Activated CD4-positive, alpha-beta T cell treated with anti-CD3 and anti-CD28 coated beads for 1 hour (primary cell): ENCODE results near the gene PECR.
"Not testable (repeated sequence)": the region's sequence is repeated elsewhere in the genome, so short reads cannot be mapped to it uniquely, and the experiment has no call there.

Experiments
- DNase-seq: peaks from one replicate; pipeline ENCODE4 v3.0.0-alpha.2; 2020

The PECR gene

DNA sequence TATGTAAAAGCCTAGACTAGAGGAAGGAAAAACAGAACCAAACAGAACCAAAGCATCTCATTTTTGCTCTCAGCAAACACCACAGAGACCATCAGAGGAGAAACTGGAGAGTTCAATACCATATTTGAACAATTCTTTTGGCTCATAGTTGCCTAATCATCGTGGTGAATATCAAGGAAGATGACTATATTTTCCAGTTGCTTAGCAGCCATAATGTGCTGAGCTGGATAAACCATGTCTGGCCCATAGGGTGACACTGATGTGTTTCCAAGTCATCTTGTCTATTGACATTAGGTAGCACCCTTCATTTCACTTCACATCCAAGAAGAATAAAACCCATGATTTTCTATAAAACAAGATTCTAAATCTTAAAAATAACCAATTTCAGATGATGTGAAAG is 21.6 kb upstream of the PECR start:
- DNase-seq = no peak

DNA sequence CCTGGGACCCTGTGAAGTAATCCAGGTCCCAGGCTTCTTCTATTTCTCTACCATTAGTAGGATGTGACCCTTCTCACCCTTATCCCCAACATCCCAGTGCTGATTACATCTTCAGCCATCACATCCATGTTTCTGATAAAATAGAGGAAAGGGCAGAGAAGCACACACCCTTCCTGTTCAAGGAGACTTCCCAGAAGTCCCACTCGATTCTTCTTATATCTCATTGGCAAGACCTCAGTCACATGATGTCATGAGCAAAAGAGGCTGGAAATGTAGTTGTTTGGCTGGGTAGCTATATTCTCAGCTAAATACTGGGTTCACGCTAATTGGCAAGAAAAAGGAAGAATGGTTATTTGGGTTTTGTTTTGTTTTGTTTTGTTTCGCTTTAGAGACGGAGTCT is 19.5 kb upstream of the PECR start:
- DNase-seq = no peak

DNA sequence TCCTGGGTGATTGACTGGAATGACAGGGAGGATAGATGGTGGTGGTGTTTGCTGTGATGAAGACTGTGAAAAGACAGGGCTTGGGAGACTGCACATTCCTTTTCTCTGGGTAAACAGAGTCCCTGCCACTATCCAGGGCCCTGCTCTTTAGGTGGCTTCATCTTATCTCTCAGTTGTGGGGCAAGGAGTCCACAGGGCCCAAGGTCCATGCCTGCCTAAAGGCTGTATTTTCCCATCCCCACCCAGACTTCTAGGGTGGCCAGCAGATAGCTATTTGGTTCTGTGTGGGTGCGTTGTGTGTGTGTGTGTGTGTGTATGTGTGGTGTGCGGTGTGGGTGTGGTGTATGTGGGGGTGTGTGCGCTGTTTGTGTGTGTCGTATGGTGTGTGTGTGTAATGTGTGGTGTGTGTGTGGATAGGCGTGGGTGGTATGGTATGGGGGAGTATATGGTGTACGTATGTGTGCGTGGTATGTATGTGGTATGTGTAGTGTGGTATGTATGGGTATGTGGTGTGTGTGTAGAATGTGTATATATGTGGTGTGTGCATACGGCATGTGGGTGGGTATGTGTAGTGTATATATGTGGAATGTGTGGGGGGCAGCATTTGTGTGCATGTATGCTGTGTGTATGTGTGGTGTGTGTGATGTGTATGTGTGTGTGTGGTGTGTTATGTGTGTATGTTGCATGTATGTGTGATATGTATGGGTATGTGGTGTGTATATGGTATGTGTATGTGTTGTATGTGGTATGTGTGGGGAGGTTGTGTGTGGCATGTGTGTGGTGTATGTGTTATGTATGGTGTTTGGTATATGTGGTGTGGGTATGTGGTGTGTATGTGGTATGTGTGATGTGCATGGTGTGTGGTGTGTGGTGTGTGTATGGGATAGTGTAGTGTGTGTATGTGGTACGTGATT is 17.1 kb upstream of the PECR start:
- no peak for DNase-seq

DNA sequence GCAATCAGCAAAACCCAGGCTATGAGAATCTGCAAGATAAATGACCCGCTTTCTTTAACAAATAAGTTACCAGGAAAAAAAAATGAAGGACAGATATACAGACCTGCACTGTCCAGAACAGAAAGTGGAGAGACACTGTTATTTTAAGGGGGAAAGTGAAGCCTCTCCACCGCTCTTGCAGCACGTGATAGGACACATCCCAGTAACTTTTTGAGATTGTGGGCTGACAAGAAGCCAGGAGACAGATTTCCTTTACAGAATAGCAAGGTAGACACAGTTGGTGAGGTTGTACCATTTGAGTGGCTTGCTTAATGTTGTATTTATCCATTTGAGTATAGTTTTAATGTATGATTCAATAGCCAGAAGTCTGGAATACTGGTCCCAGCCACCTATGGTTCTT is 13.1 kb upstream of the PECR start:
- no peak for DNase-seq

DNA sequence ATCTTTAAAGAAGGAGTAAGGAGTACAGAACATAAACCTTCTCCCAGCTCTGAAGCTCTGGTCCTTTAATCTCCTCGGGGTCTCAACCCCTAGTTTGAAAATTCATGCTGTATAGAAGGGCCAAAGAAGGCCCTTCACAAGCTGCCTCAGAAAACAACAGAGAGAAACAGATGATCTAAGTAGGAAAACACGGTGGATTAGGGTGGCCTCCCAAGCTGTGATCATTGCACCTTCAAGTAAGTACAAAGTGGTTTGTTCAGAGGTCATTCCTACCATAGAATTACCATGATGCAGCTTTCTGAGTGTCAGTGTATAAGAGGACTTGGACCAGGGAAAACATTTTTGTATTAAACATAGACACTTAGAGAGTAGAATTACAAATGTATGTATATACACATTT is 11.0 kb upstream of the PECR start:
- no peak for DNase-seq

DNA sequence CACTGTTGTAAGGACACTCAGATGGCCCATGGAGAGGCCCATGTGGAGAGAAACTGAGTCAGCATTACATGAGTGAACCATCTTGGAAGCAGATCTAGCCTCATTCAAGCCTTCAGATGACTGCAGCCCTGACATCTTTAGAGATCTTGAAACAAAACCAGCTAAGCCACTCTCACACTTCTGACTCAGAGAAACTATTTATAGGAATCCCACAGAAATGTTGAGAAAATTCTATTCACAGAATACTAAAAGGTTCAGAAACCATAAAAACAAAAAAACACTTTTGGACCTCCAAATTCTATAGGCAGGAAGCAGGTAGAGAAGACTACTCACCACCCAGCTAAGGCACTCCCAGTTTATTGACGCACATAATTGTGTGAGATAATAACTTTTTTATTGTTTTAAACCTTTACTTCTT is 8.8 kb upstream of the PECR start:
- DNase-seq = no peak

DNA sequence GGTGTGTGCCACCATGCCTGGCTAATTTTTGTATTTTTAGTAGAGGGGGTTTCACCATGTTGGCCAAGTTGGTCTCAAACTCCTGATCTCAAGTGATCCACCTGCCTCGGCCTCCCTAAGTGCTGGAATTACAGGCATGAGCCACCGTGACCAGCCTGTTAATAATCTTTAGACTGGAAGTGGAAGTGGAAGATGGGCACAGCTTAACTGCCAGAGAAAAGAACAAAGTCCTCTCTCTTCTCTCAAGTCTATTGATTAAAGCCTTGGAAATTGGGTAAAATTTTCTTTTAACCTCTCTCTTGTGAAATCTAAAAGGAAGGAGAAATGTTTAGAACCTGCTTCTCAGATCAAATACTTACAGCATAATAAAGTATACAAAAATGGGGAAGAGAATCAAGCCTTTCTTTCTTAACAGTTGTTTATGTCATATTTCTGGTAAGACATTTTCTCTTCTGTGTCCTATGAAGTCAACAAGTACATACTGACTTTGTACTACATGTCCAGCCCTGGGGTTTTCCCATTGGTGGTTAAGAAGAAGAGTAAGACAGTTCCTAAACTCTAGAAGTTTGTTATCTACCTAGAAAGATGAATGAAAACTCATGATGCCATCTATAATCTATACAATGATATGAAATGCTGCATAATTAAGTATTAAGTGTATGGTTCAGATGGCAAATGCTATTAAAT is 4.7 kb upstream of the PECR start:
- no peak for DNase-seq

DNA sequence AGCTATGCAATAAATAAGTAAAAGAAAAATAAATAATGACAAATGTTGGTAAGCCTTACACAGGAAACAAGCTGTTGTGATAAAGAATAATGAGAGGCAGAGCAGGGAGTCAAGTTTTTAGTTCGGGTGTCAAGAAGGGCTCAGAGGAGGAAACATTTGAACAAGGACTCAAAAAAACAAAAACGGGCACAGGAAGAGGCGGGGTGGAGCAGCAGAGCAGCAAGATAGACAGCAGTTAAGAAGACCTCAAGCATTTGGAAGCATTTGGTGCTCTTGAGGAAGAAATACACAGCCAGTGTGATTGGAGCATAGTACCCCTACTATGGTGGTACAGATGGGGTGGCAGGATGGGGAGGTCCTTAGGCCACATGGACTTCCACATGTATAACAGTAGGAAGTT is 2.9 kb upstream of the PECR start:
- no peak for DNase-seq

DNA sequence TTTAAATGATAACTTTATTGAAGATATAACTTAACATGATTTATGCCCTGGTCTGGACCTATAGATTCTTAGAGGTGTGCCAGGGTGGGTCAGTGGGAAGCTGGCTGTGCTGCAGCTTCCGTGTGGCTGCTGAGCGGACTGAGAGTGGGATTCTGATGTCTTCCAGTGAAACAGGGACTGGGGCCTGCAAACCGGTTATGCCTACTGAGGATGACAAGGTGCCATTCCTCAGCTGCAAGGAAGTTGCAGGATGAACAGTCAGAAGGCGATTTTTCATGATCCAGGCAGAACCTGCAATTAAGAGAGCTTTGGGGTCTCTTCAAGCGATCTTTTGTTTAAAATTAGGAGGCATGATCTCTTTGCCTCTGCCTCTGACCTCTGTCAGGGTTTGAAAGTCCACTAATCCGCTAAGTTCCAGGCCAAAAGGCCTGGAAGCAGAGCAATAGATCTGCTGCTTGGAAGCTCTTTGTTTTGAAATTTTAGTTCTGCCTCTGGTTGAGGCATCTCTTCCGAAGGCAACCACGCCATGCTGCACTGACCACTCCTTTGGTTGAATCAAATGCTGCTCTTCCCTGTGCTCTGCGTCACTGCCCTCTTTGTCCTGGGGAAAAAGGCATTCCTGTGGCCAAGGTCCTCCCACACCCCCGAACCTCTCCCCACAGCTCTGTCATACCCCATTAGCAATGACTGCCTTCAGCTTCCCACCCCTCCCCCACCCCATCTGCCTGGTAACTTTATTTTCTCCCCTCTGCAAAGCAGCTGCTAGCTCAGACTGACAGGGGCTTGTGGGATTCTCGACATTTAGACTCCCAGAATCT is 2.1 kb upstream of the PECR start:
- no peak for DNase-seq

DNA sequence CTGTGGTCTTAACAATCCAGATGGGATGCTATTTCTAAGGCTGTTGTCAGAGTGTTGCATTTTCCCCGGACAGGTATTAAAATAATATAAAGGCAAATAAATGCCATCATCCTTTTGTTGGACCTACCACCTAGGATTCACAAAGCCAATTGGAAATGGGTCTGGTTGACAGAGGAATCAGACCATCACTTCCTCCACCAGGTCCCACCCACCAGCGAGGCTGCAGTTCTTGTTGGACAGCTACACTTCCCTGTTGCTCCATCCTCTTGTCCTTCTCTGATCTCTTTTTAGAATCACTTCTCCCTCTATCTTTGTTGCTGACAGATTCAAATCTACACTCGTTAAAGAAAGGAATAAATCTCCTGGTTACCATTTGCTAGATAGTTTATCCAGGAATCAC is 1.2 kb upstream of the PECR start:
- no peak for DNase-seq

DNA sequence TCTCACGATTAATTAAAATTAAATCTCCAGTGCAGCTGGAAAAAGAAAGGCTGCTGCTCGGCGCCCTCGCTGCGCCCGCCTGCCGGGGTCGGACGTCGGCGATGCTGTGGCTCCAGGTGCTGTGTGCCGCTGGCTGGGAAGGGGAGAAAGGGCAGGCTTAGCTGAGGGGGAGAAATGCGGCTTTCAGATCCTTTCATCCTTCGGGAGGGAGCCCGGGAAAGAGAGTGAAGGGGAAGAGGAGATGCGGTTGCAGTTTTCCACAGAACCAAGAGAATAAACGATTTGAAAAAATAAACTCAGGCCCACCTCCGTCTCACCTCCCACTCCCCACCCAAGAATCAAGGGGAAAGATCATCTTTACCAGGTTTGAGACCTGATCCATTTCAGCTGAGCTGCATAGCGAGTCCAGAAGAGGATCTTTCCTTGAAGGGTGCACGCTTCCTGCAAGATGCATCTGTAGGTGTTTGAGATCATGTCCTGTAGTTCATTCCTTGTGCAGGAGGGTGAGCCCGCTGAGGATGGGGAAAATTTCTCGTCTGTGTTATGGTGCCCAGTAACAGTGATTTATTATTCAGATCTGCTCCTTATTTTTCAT is 605 bp upstream of the PECR start:
- DNase-seq = no peak

DNA sequence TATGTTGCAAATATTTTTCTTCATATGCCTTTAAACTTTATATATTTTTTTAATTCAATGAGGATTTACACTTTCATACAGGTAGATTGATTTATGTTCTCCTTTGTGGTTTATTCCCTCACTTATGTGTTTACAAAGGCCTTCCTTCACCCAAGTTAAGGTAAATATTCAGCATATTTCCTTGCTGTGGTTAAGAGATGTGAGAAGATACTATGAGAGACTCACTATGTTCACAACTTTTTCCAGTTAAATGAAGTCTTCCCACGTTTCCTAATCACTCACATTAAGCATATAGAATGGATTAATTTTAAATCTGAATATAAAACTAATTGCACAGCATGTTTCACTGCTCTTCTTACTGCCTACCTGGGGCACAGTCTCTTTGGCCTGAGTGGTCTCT is 597 bp downstream of the PECR start:
- no peak for DNase-seq

DNA sequence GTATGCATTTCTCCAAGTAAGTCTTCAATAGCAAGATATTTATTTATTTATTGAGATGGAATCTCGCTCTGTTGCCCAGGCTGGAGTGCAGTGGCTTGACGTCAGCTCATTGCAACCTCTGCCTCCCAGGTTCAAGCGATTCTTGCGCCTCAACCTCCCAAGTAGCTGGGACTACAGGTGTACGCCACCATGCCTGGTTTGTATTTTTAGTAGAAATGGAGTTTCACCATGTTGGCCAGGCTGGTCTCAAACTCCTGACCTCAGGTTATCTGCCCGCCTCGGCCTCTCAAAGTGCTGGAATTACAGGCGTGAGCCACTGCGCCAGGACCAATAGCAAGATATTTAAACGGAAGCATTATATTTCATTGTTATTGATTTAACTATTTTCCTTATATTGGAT is 1.6 kb downstream of the PECR start:
- DNase-seq = not testable (repeated sequence)

DNA sequence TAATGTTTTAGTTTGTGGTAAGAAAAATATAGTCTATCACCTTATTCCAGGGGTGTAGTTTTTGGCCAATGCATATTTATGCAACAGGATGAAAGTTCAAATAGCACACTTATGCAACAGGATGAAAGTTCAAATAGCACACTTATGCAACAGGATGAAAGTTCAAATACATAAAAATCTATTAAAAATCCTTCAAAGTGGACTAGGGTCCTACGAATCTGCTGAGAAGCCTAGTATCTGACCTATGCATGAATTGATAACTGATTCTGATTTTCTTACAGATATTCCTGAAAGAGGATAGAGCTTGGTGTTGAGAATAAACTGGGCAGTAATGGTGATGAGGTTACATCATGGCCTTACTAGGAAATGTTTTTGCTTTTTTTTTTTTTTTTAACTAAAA is 2.8 kb downstream of the PECR start:
- DNase-seq = no peak

DNA sequence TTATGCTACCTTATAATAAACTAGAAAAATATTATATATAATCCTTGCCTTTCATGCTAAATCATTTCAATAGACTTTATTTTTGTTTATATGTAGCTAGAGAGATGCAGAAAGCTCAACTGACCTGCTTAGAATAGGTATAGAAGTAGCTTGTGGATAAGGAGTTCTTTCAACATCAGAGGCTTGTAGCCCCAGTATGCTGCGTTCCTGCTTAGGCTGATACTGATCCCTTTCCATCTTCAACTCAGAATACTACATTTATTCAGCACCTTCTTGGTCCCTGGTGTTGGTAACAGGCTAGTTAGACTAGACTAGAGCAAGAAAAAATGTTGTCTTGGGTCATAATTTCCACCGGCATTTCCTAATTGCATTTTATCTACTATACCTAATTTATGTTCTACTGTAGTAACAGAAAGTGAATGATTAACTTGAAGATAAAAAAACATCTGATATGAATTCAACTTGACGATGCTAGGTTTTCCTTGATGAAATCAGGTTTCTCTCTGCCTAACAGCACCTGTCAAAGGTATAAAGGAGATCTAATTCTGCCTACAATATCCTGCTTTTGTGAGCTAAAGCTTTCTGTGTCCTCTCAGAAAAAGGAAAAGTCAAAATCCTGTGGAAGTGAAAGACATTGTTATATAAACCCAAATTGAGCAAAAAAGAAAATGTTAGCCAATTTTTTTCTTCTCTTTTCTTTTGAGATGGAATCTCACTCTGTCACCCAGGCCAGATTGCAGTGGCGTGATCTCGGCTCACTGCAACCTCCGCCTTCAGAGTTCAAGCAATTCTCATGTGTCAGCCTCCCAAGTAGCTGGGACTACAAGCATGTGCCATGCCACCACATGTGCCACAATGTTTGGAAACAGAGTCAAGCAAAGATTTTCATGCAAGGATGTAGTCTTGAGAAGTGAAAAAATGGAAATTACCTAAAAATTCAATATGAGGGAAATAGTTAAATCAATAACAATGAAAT is 5.8 kb downstream of the PECR start:
- DNase-seq = no peak

DNA sequence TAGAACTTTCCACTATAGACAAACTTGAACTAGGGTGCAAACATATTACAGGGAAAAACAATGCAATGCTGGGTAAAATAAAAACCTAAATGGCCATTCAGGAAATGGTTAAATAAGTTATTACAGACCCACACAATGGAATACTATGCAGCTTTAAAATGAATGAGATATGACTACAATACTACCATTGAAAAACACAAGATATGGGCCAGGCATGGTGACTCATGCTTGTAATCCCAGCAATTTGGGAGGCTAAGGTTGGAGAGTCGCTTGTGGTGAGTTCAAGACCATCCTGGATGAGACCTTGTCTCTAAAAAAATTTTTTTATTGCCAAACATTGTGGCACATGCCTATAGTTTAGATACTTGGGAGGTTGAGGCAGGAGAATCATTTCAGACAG is 6.8 kb downstream of the PECR start:
- no peak for DNase-seq

DNA sequence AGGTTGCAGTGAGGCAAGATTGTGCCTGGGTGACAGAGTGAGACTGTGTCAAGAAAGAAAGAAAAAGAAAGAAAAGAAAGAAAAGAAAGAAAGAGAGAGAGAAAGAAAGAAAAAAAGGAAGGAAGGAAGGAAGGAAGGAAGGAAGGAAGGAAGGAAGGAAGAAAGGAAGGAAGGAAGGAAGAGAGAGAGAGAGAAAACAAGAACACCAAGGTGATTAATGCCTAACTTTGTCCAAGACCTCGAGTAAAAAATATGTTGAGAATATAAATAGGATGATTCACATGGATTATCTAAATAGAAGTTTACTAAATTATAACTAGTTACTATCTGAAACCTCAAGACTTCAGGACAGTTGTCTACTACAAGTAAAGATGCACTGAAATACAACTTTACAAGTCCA is 7.2 kb downstream of the PECR start:
- DNase-seq = no peak

DNA sequence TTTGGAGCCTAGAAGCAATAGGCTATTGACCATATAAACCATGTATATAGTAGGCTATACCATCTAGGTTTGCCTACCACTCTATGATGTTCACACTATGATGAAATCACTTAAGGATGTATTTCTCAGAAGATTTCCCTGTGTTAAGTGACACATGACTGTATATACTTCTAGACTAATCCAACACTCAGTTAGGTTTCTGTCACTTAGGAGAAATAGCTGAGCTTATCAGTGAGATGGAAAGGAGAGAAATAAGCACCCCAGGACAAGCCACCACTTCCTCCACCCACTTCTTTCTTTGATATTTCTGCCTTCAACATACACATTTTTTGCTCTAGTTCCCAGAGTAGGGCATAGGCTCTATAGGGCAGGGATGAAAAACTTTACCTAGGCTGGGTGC is 7.8 kb downstream of the PECR start:
- DNase-seq = no peak

DNA sequence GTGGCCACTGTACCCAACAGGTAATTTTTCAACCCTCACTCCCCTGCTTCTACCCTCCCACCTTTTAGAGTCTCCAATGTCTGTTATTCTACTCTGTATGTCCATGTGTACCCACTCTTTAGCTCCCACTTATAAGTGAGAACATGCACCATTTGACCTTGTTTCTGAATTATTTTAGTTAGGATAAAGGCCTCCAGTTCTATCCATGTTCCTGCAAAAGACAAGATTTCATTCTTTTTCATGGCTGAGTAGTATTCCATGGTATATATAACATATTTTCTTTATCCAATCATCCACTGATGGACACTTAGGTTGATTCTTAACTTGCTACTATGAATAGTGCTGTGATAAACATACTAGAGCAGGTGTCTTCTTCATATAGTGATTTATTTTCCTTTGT is 9.1 kb downstream of the PECR start:
- DNase-seq = no peak

DNA sequence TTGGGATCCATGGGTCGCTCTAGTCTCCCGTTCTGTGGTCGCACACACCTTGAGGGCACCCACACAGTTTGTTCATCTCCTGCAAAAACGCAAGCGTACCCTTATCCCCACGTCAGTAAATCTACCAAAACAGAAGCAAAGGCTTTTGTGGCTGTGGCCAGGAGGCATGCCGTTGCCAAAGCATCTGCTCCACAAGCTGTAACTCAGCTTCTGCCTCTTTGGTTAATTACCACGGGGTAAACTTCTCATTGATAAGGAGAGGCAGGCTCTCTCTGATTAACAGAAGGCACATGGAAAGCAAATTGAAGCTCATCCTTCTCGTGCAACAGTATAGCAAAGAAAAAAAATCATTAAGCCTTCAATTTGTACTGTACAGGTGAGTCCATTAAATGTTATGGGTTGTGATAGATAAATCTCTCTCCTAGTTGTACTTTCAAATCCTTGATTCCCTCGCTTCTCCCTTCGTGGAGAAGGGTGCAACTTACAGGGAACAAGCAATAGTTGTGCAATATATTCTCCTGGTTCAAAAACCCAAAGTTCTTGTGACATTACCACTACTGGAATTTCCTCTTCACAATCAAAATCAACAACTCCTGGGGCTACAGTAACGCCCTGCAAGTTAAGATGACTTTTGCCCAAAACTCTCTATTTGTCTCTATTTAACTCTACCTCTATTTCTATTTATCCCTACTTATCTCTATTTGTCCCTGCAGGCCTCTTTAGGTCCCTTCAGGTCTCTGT is 10.3 kb downstream of the PECR start:
- DNase-seq = no peak

DNA sequence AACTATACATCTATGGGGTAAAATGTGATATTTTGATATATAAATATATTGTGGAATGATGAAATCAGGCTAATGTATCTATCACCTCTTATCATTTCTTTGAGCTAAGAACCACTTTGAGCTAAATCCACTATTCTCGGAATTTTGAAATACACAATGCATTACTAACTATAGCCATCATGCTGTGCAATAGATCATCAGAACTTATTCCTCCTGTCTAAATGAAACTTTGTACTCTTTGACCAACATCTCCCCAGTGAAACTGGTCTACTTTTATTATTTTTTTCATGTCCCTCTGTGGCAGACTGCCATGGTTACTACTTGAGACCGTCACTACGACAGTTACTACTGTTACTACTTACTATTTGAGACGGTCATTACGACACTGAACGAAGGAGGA is 11.4 kb downstream of the PECR start:
- no peak for DNase-seq
